HG02938 (cell line): ENCODE measurements around the gene NINJ1.

Experiments
- ATAC-seq: cut with Tn5 transposase; IDR thresholded peaks from one replicate; pipeline ENCODE4 v1.9.1; 2021; ENCODE audit warnings: mild to moderate bottlenecking, moderate library complexity; ENCODE audit not compliant: unreplicated experiment

NINJ1 gene

GRCh38 chr9:93134015-93134739 is at the start of gene NINJ1:
NINJ1 (minus strand) TSS chr9:93134251; CDS start chr9:93134217, 34 bp downstream.
- peak; percentile 65 for ATAC-seq

DNA sequence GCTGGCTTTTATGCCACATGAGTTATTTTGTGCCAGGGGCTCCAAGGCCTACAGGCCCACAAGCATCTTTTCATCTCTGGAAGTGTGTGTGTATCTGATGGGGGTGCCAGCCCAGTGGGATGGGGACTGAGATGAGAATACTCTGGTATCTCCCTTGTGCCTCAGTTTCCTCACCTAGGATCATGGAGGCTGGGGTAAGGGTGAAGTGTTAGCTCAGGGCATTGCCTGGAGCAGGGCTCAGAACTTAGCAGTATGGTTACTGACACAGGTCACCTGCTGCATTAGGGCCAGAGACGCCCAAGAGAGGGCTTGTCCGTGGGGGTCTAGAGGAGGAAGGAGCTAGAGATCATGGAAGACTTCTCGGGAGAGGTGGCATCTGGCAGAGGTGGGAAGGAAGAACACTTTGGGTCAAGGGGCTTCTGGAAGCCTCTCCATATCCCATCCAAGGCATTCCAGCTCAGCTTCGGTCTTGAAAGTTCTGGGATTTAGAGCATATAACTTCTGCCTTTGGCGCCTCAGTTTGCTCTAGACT is 49.1 kb upstream of the NINJ1 start:
- no peak for ATAC-seq

GRCh38 chr9:93182572-93182971 is 48.5 kb upstream of the NINJ1 start:
- ATAC-seq: no peak

GRCh38 chr9:93181672-93182435 is 47.8 kb upstream of the NINJ1 start:
- no peak for ATAC-seq

GRCh38 chr9:93180938-93181337 is 46.9 kb upstream of the NINJ1 start:
- no peak for ATAC-seq

DNA sequence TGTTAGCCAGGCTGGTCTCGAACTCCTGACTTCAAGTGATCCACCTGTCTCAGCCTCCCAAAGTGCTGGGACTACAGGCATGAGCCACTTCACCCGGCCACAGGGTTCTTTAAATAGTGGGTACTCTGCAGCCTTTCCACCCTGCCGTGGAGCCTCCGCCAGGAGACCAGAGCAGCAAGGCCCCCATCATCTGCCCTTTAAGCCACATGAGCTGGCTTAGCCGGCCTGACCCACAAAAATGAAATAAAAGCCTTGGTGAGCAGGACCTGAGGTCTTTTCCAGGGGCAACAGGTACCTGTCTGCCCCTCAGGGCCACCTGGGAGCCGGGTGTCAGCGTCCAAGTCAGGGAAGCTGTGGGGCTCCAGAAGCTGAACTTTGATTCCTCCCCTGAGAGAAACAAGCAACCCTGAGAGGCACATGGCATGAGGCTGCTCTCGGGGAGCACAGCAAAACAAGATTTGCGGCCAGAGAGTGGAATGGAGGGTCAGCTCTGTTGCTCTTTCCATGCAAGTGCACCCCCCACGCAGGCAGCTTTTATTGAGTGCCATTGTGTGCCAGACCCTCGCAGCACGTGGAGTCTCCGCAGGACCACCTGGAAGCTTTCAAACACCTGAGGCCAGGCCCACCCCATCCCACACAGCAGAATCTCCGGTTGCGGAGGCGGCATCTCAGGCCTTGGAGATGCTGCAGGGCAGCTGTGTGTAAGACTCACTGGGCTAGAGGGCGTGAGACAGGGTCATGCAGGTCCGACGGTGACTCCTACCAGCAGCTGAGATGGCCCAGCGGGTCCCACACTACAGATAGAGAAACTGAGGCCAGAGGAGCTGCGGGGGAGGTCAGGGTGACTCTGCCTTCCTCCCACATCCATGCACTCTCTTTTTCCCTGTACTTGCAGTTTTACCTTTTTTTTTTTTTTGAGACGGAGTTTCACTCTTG is 45.1 kb upstream of the NINJ1 start:
- no peak for ATAC-seq

- ATAC-seq: no peak
Measured at GRCh38 chr9:93177676-93178075, 43.6 kb upstream of the NINJ1 start.

- no peak for ATAC-seq
Measured at GRCh38 chr9:93174976-93175375, 40.9 kb upstream of the NINJ1 start.

DNA sequence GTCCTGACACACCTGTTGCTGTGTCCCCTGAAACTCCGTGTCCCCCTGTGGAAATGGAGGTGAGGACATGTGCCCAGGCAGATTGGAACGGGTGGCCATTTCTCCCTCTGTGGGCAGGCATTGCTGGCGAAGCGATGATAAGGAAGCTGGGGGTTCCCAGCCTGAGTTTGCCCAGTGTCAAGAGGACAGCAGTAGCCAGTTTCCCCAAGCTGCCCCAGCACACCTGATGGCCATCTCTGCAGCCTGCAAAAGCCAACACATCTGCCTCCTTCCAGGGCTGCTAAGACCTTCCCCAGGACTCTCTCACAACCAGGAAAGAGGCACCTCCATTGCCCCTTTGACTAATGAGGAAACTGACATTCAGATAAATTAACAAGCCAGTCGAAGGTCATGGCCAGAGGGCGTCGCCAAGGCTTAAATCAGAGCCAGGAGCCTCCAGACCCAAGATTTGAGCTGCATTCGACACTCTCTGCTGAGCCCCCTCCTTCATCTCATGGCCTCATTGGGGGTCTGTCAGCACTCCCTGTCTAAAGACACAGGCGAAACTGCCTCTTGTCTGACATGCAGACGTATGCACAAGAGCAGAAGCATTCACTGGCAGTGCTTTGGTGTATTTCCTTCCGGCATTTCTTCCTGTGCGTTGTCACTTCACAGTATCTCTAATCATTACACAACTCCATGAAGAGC is 39.5 kb upstream of the NINJ1 start:
- ATAC-seq: no peak

- no peak for ATAC-seq
Measured at GRCh38 chr9:93172666-93173364, 38.8 kb upstream of the NINJ1 start.

DNA sequence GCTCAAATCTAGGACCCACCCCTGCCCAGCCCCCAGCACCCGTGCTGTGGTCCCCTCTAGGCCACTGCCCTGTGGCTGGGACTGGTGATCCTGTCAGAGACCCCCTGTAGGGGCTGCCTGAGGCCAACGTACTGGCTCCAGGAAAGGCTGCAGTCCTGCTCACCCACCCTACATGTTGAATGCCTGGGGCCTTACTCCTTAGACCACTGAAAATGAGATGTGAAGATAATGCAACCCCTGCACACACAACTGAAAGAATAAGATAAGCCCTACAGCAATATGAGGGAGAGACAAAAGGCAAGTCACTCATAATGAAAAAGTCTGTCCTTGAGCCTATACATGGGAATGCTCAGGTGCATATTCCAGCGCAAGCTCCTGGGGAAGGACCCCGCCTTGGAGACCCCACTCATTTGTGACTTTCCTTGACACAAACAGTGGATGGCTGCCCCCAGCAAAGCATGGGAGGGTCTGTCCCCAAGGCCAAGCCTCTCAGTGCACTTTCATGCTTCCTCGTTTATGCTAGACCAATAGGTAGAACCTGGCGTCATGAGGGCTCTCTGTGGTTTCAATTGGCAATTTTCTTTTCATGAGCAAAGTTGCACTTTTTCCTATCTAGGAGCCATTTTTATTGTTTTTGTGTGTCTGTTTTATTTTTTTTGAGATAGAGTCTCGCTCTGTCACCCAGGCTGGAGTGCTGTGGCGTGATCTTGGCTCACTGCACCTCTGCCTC is 37.4 kb upstream of the NINJ1 start:
- ATAC-seq: no peak

- ATAC-seq: no peak
Measured at GRCh38 chr9:93170571-93170970, 36.5 kb upstream of the NINJ1 start.

DNA sequence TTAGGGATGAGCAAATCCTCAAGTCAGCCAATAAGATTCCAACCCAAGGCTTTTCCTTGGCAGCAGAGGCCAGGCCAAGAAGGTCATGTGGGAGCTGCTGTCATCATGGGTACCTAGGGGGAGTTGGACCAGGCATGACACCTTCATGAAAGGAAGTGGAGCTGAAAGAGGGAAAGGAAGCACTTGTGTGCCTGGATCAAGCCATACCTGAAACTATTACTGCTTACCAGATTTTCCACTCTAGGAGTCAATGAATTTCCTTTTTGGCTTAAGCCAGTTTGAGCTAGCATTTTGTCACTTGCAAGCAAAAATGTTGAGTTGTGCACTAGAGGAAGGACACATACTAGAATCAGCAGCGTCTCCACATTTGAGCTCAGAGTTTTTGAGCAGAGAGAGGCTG is 35.4 kb upstream of the NINJ1 start:
- ATAC-seq: no peak

DNA sequence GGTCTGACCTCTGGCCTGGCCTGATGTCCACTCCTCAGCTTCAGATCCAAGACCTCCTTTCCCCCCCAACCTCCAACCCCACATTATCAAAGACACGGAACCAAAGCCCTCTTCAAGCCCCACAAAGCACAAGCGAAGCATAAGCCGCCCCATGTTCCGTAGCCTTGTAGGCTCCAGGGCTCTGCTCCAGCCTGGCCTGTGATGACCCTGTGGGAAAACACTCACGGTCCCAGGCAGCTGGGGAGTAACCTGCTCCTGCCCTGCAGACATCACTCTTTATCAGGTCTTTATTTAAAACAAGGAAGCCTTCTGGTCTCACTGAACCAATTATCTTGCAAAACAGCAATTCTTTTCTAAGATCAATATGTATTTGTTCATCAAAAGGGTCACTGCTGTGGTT is 34.5 kb upstream of the NINJ1 start:
- ATAC-seq: no peak

DNA sequence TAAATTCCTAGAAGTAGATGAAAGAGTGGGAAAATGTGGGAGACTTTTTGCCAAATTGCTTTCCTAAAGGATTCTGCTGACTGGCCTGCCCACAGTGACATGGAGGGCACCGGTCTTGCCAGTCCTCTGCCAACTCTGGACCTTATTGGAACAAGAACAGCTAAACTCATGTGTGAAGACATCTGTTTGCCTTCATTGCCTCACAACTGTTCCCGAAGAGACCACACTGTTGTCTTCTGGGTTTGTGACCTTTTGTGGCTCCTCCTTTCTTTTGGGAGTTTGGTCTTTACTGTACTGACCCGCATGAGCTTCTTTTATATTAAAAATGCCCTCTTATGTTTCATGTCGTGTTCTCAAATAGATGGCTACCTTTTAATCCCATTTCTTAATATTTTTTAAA is 33.8 kb upstream of the NINJ1 start:
- no peak for ATAC-seq

- no peak for ATAC-seq
Measured at GRCh38 chr9:93167185-93167584, 33.1 kb upstream of the NINJ1 start.

GRCh38 chr9:93166699-93167098 is 32.6 kb upstream of the NINJ1 start:
- ATAC-seq: no peak

DNA sequence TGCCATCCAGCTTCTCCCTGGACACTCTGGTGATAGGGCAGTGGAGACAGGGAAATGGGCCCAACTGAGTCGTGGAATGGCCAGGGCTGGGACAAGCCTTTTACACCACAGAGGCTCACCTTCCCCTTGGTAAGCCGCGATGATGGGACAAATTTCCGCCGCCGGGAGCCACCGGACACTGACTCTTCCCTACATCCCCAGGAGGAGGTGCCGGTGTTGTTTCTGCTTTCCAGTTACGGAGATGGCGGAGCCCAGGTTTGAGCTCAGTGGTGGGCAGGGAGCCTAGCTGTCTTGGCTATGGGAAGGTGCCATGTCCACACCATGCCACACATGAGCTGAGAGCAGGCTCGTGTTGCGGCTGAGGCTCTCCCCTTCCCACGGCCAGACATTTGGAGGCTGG is 30.0 kb upstream of the NINJ1 start:
- ATAC-seq: no peak
